NCI-H345 treated with DMSO at 0.1 percent for 48 hours (cell line): ENCODE data around the gene SLC9A6.
"Not testable (repeated sequence)": the region's sequence is repeated elsewhere in the genome, so short reads cannot be mapped to it uniquely, and the experiment has no call there.

Experiments
- DNase-seq: peaks from one replicate; lab custom pipeline; 2025; ENCODE audit not compliant: unreplicated experiment; lab: John Stamatoyannopoulos, UW

Gene SLC9A6

GRCh38 chrX:136061286-136061685 is 76.1 kb downstream of the SLC9A6 start:
- no peak for DNase-seq

DNA sequence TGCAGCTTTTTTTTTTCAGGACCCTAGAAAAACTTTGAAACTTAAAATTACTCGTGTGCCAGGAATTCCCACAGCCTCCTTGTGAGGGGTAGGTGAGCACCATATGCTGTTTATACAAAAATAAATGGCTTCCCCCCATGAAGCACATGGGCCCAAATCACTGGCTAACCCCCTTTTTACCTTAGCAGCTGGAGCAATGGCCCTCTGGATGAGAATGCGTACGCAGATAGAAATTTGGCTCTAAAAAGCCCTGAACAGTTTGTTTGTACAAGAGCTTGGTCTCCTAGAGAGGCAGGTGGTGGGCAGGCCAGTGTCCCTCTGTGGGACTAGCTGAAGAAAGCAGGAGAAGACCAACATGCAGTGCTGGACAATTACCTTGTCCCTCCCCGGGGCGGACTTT is 76.5 kb downstream of the SLC9A6 start:
- no peak for DNase-seq

GRCh38 chrX:136063340-136064079 is 78.3 kb downstream of the SLC9A6 start:
- DNase-seq, result no peak

DNA sequence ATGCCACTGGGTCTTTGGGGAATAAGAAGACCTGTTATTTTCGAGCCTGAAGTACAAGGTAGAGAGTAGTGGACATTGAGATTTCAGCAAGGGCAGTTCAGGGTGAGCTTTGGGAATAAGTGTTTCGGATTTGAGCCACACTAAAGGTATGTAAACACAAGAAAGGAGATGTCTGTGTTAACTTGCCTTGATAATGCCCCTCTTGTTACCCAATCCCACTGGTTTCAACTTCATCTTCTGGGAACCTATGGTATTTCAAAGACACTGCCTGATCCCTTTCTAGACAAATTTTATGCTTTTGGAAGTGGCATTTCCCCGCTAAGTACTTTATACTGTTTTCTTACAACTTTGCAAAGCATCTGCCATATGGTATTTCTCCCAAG is 79.4 kb downstream of the SLC9A6 start:
- no peak for DNase-seq

- no peak for DNase-seq
These were observed 79.9 kb downstream of the SLC9A6 start for GRCh38 chrX:136065044-136065671.

DNA sequence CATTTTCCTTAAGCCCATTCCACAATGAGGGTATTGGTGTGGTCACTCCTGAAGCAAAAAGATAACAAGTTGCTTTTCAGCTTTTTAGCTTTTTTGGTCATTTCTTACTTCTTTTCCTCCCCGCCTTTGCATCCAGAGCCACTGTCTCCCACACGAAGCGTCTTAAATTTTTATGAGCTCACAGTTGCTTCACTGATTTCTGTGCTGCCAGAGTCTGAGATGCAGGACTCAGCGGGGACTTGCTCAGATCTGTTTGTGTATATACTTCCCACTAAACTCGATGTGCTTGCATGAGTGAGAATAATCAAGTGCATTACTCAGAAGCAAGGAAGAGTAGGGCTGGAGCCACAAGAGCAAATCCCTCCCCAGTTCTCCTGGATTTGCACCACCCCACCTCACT is 81.9 kb downstream of the SLC9A6 start:
- no peak for DNase-seq

GRCh38 chrX:136067966-136068365 is 82.7 kb downstream of the SLC9A6 start:
- DNase-seq, result no peak

- DNase-seq, result no peak
These were observed 91.7 kb downstream of the SLC9A6 start for GRCh38 chrX:136076942-136077341.

GRCh38 chrX:136080766-136081165 is 95.5 kb downstream of the SLC9A6 start:
- DNase-seq, result no peak

DNA sequence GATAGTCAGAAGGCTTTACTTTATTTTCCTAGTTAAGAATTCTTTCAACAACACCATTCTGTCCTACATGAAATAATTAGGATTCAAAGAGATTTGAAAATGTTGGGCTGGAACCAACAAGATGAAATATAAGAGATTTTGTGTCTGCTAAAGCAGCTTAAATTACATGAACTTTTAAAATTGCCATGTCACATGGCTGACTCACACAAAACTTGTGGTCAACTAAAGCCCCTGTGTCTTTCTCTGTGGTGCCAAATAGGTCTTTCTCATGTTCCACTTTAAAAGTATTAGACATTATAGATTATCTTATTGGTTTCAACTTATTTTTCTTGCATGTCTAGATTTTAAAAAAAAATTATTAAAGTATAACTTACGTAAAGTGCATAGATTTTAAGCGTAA is 101.3 kb downstream of the SLC9A6 start:
- DNase-seq, result no peak

DNA sequence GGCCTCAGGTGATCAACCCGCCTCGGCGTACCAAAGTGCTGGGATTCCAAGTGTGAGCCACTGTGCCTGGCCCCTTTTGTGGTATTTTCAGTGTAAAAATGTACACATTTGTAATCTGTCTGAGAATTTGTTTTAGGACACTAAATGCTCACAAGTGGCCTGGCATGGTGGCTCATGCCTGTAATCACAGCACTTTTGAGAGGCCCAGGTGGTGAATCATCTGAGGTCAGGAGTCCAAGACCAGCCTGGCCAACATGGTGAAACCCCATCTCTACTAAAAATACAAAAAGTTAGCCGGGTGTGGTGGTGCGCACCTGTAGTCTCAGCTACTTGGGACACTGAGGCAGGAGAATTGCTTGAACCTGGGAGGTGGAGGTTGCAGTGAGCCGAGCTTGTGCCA is 106.7 kb downstream of the SLC9A6 start:
- not testable (repeated sequence) for DNase-seq

DNA sequence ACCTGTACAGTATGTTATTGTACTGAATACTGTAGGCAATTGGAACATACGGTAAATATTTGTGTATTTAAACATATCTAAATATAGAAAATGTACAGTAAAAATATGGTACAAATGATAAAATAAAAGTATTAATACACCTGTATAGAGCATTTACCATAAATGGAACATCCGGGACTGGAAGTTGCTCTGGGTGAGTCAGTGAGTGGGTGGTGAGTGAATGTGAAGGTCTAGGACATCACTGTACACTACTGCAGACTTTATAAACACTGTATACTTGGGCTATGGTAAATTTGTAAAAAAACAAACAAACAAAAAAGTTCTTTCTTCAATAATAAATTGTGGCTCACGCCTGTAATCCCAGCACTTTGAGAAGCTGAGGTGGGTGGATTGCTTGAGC is 109.7 kb downstream of the SLC9A6 start:
- no peak for DNase-seq
